Stimulated activated effector memory CD8-positive, alpha-beta T cell treated with anti-CD3 and anti-CD28 coated beads, Interleukin-12 subunit alpha, Interleukin-12 subunit beta, amount 100 ng/mL, for 72 hours (primary cell): ENCODE measurements around the gene BIVM.

Experiments
- ATAC-seq: fragments of 150-1000 bp; cut with Tn5 transposase; 2 replicates; pipeline ENCODE4 v1.10.0; 2021
- DNase-seq, 2 donors: peaks; one replicate each; pipeline ENCODE4 v3.0.0; 2021 to 2022; ENCODE audit warnings: low spot score in 2 of 2
- H3K27ac Mint-ChIP-seq: one replicate; pipeline ENCODE4 v1.8.0; 2022; ENCODE audit warnings: mild to moderate bottlenecking, mixed read lengths
- H3K36me3 Mint-ChIP-seq: one replicate; pipeline ENCODE4 v1.8.0; 2022; ENCODE audit warnings: mild to moderate bottlenecking, mixed read lengths
- H3K4me1 Mint-ChIP-seq: one replicate; pipeline ENCODE4 v1.8.0; 2022; ENCODE audit warnings: mixed read lengths
- H3K4me3 Mint-ChIP-seq: one replicate; pipeline ENCODE4 v1.8.0; 2022; ENCODE audit warnings: mild to moderate bottlenecking, mixed read lengths
- H3K9me3 Mint-ChIP-seq: one replicate; pipeline ENCODE4 v1.8.0; 2022; ENCODE audit warnings: mixed read lengths

The BIVM gene

GRCh38 chr13:102812611-102813287, 13.8 kb downstream of the BIVM start:
- H3K4me3 Mint-ChIP-seq, result no peak overlapping the region
- H3K9me3 Mint-ChIP-seq, result peaks cover 5% of the 10 kb centered on the region
- peaks cover 62% of the 10 kb centered on the region for H3K36me3 Mint-ChIP-seq
- ATAC-seq, result no peak
- no peak for DNase-seq
- H3K4me1 Mint-ChIP-seq, result peaks cover 21% of the 10 kb centered on the region
- no peak overlapping the region for H3K27ac Mint-ChIP-seq

GRCh38 chr13:102814025-102814607, 15.2 kb downstream of the BIVM start:
- Mint-ChIP-seq H3K4me3 (no peak overlapping the region), H3K27ac (peak overlapping the region; percentile 41), H3K4me1 (peaks cover 13% of the 10 kb centered on the region), H3K9me3 (peaks cover 5% of the 10 kb centered on the region), H3K36me3 (peaks cover 60% of the 10 kb centered on the region)
- DNase-seq (no peak), ATAC-seq (no peak)

GRCh38 chr13:102814793-102815192, 15.9 kb downstream of the BIVM start:
- Mint-ChIP-seq H3K4me1 (peaks cover 16% of the 10 kb centered on the region), H3K36me3 (peaks cover 63% of the 10 kb centered on the region), H3K27ac (no peak overlapping the region), H3K9me3 (peaks cover 5% of the 10 kb centered on the region), H3K4me3 (no peak overlapping the region)
- no peak for DNase-seq
- ATAC-seq, result no peak

GRCh38 chr13:102815788-102816187, 16.9 kb downstream of the BIVM start:
- H3K4me3 Mint-ChIP-seq, result no peak overlapping the region
- H3K36me3 Mint-ChIP-seq, result peaks cover 68% of the 10 kb centered on the region
- peaks cover 2% of the 10 kb centered on the region for H3K9me3 Mint-ChIP-seq
- no peak overlapping the region for H3K27ac Mint-ChIP-seq
- DNase-seq (no peak), ATAC-seq (no peak)
- peaks cover 16% of the 10 kb centered on the region for H3K4me1 Mint-ChIP-seq

- H3K27ac Mint-ChIP-seq, result no peak overlapping the region
- no peak overlapping the region for H3K4me3 Mint-ChIP-seq
- ATAC-seq (no peak), DNase-seq (no peak)
- H3K4me1 Mint-ChIP-seq, result peaks cover 16% of the 10 kb centered on the region
- H3K9me3 Mint-ChIP-seq, result peaks cover 2% of the 10 kb centered on the region
- H3K36me3 Mint-ChIP-seq, result peaks cover 65% of the 10 kb centered on the region
These were observed 17.8 kb downstream of the BIVM start for GRCh38 chr13:102816708-102817107.

- H3K4me3 Mint-ChIP-seq, result no peak overlapping the region
- no peak overlapping the region for H3K27ac Mint-ChIP-seq
- H3K9me3 Mint-ChIP-seq, result no peaks in the 10 kb centered on the region
These were observed 18.3 kb downstream of the BIVM start for GRCh38 chr13:102817241-102817640.

GRCh38 chr13:102817907-102818306, 19.0 kb downstream of the BIVM start:
- ATAC-seq (no peak), DNase-seq (no peak)
- H3K9me3 Mint-ChIP-seq, result no peaks in the 10 kb centered on the region
- H3K4me1 Mint-ChIP-seq, result peaks cover 16% of the 10 kb centered on the region
- H3K36me3 Mint-ChIP-seq, result peaks cover 68% of the 10 kb centered on the region
- no peak overlapping the region for H3K27ac Mint-ChIP-seq
- H3K4me3 Mint-ChIP-seq, result no peak overlapping the region

More at GRCh38 chr13:102817241-102817640, 18.3 kb downstream of the BIVM start:
- DNase-seq, result no peak
- peaks cover 65% of the 10 kb centered on the region for H3K36me3 Mint-ChIP-seq
- peaks cover 16% of the 10 kb centered on the region for H3K4me1 Mint-ChIP-seq
- ATAC-seq, result no peak

- Mint-ChIP-seq H3K36me3 (peaks cover 40% of the 10 kb centered on the region), H3K9me3 (no peaks in the 10 kb centered on the region), H3K4me1 (no peaks in the 10 kb centered on the region), H3K27ac (no peak overlapping the region), H3K4me3 (no peak overlapping the region)
- no peak for ATAC-seq
- DNase-seq, result no peak
These were observed 26.5 kb downstream of the BIVM start for GRCh38 chr13:102825400-102825799.

- no peak overlapping the region for H3K27ac Mint-ChIP-seq
- H3K36me3 Mint-ChIP-seq, result peaks cover 33% of the 10 kb centered on the region
- H3K4me3 Mint-ChIP-seq, result no peak overlapping the region
- H3K9me3 Mint-ChIP-seq, result no peaks in the 10 kb centered on the region
- no peaks in the 10 kb centered on the region for H3K4me1 Mint-ChIP-seq
- ATAC-seq (no peak), DNase-seq (no peak)
These were observed 27.2 kb downstream of the BIVM start for GRCh38 chr13:102825921-102826706.

GRCh38 chr13:102830646-102831045, 31.7 kb downstream of the BIVM start:
- no peak for ATAC-seq
- H3K4me1 Mint-ChIP-seq, result no peaks in the 10 kb centered on the region
- H3K4me3 Mint-ChIP-seq, result no peak overlapping the region
- no peaks in the 10 kb centered on the region for H3K9me3 Mint-ChIP-seq
- peaks cover 42% of the 10 kb centered on the region for H3K36me3 Mint-ChIP-seq
- no peak overlapping the region for H3K27ac Mint-ChIP-seq
- DNase-seq, result no peak

GRCh38 chr13:102836471-102836870, 37.6 kb downstream of the BIVM start:
- Mint-ChIP-seq H3K4me1 (no peaks in the 10 kb centered on the region), H3K27ac (no peak overlapping the region), H3K9me3 (no peaks in the 10 kb centered on the region), H3K4me3 (no peak overlapping the region), H3K36me3 (peaks cover 74% of the 10 kb centered on the region)
- no peak for ATAC-seq
- DNase-seq, result no peak

GRCh38 chr13:102838273-102838672, 39.4 kb downstream of the BIVM start:
- no peak for DNase-seq
- Mint-ChIP-seq H3K9me3 (no peaks in the 10 kb centered on the region), H3K36me3 (peaks cover 63% of the 10 kb centered on the region), H3K4me3 (no peak overlapping the region), H3K4me1 (no peaks in the 10 kb centered on the region), H3K27ac (no peak overlapping the region)
- ATAC-seq, result no peak

GRCh38 chr13:102838982-102839381, 40.1 kb downstream of the BIVM start:
- no peak for DNase-seq

GRCh38 chr13:102839462-102839861, 40.5 kb downstream of the BIVM start:
- Mint-ChIP-seq H3K4me1 (peaks cover under 1% of the 10 kb centered on the region), H3K27ac (no peak overlapping the region), H3K4me3 (no peak overlapping the region), H3K36me3 (peaks cover 59% of the 10 kb centered on the region), H3K9me3 (no peaks in the 10 kb centered on the region)
- ATAC-seq (no peak), DNase-seq (no peak)

More at GRCh38 chr13:102838982-102839381, 40.1 kb downstream of the BIVM start:
- Mint-ChIP-seq H3K4me3 (no peak overlapping the region), H3K9me3 (no peaks in the 10 kb centered on the region), H3K4me1 (no peaks in the 10 kb centered on the region), H3K36me3 (peaks cover 62% of the 10 kb centered on the region), H3K27ac (no peak overlapping the region)
- ATAC-seq, result no peak

- DNase-seq (no peak), ATAC-seq (peak; percentile 36)
- Mint-ChIP-seq H3K27ac (peak overlapping the region; percentile 97), H3K36me3 (peaks cover 55% of the 10 kb centered on the region), H3K4me3 (peak overlapping the region; percentile 91), H3K9me3 (no peaks in the 10 kb centered on the region), H3K4me1 (peaks cover 33% of the 10 kb centered on the region)
These were observed 46.3 kb downstream of the BIVM start for GRCh38 chr13:102845289-102845629.
